Measurements from ENCODE around the gene WBP1.

GRCh38 chr2:74507926-74508520, 49.8 kb downstream of the WBP1 start:
- TF ChIP-seq CTCF (conservative IDR thresholded peaks at IDR 0.05 in 1 of 2, IDR thresholded peaks at IDR 0.05 in 1 of 2; ENCODE audit: extremely low read depth in 1 of 2, insufficient read depth in 1 of 2, low read depth in 1 of 2, low read length in 2 of 2): no peak
- TF ChIP-seq EZH2 (IDR thresholded peaks at IDR 0.05; ENCODE audit: borderline replicate concordance, low read length): no peak
